ENCODE measurements around the gene PTCH2. TPM values are rescaled to one million over a fixed set of nuclear protein-coding genes. Genes with fewer than 3 reads are reported as not detected.
"Not testable (repeated sequence)": the region's sequence is repeated elsewhere in the genome, so short reads cannot be mapped to it uniquely, and the experiment has no call there.

The PTCH2 gene
- total RNA-seq, 1 donor from 2014 or later: 1.7 TPM

DNA sequence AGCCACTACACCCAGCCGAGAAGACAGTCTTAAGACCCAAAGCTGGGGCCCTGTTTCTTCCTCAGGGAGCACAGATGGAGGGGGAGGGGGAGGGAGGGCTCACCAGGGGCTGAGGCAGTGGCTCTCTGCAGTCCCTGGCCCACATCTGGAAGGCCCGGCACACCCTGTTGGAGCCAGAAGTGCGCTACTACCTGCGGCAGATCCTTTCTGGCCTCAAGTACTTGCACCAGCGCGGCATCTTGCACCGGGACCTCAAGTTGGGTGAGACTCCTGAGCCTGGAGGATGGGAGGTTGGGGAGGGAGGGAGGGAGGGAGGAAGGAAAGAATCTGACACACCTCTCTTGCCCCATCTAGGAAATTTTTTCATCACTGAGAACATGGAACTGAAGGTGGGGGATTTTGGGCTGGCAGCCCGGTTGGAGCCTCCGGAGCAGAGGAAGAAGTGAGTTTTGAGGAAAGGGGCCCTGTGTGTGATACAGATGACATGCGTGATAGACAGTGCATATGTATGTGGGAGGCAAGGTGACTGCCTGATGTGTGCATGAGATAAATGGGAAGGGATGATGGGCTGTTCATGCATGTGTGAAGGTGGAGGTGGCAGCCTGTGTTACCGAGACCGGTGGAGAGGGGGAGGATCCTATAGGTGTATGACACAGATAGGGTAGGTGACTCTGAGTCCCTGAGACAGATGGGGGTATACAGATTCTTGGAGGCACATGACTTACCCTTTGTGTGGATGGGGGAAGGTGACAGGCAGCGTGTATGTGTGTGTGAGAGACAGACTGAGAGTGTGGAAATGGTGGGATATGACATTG lies 41.4 kb downstream of the PTCH2 start:
- Mint-ChIP-seq H3K9me3 (no peaks in the 10 kb centered on the region), H3K4me1 (peaks cover 17% of the 10 kb centered on the region), H3K36me3 (peaks cover 11% of the 10 kb centered on the region), H3K27ac (peak overlapping the region; percentile 11), H3K27me3 (ENCODE audit: low read depth) (peaks cover 3% of the 10 kb centered on the region), H3K4me3 (peak overlapping the region; percentile 76)
- TF ChIP-seq, protein P1, sequence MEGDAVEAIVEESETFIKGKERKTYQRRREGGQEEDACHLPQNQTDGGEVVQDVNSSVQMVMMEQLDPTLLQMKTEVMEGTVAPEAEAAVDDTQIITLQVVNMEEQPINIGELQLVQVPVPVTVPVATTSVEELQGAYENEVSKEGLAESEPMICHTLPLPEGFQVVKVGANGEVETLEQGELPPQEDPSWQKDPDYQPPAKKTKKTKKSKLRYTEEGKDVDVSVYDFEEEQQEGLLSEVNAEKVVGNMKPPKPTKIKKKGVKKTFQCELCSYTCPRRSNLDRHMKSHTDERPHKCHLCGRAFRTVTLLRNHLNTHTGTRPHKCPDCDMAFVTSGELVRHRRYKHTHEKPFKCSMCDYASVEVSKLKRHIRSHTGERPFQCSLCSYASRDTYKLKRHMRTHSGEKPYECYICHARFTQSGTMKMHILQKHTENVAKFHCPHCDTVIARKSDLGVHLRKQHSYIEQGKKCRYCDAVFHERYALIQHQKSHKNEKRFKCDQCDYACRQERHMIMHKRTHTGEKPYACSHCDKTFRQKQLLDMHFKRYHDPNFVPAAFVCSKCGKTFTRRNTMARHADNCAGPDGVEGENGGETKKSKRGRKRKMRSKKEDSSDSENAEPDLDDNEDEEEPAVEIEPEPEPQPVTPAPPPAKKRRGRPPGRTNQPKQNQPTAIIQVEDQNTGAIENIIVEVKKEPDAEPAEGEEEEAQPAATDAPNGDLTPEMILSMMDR (IDR thresholded peaks at IDR 0.05; ENCODE audit: unreplicated experiment): no peak
- no peak for DNase-seq (ENCODE audit: low spot score in 2 of 2, unreplicated experiment in 2 of 2)

DNA sequence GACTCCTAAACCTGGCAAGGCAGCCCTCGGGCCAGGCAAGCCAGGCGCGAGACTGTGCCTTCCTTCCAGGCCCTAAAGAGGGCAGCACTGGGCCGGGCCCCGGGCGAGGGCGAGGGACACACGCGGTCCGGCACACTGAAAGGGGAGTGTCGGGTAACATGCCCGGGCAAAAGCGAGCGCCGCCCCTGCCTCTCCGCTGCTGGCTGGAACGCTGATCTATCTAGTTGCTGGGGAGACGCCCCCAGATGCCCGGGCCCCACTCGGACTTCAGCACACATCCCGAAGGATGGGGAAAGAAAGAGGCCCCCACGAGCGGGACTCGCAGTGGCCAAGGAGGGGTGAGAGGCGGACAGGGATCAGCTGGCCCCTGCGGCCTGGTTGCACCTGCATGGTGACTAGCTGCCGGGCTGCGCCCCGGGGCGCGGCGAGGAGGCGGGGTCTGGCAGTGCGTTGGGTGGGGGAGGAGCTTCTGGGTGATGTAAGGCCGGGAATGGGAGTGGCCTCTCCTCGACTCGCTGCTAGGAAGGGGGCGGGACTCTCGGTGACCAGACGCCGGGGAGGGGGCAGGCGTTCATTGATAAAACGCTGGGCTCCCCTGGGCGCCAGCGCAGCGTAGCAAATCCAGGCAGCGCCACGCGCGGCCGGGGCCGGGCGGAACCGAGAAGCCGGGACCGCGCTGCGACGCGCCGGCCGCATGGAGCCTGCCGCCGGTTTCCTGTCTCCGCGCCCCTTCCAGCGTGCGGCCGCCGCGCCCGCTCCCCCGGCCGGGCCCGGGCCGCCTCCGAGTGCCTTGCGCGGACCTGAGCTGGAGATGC lies 43.1 kb downstream of the PTCH2 start, which contains the start of gene PLK3:
PLK3 (plus strand) TSS at position 608 of the 815 bp plus-strand sequence; CDS start at position 695, 87 bp downstream.
- Mint-ChIP-seq H3K27ac (peak within 1 kb of the TSS; percentile 99), H3K9me3 (no peaks in the 10 kb centered on the region), H3K36me3 (peaks cover 8% of the 10 kb centered on the region), H3K4me3 (peak within 1 kb of the TSS; percentile 96), H3K4me1 (peaks cover 17% of the 10 kb centered on the region), H3K27me3 (ENCODE audit: low read depth) (peaks cover 3% of the 10 kb centered on the region)
- TF ChIP-seq, protein P1 (IDR thresholded peaks at IDR 0.05; ENCODE audit: unreplicated experiment): peak; percentile 76
- peak; percentile 95 to 96 for DNase-seq (ENCODE audit: low spot score in 2 of 2, unreplicated experiment in 2 of 2)

DNA sequence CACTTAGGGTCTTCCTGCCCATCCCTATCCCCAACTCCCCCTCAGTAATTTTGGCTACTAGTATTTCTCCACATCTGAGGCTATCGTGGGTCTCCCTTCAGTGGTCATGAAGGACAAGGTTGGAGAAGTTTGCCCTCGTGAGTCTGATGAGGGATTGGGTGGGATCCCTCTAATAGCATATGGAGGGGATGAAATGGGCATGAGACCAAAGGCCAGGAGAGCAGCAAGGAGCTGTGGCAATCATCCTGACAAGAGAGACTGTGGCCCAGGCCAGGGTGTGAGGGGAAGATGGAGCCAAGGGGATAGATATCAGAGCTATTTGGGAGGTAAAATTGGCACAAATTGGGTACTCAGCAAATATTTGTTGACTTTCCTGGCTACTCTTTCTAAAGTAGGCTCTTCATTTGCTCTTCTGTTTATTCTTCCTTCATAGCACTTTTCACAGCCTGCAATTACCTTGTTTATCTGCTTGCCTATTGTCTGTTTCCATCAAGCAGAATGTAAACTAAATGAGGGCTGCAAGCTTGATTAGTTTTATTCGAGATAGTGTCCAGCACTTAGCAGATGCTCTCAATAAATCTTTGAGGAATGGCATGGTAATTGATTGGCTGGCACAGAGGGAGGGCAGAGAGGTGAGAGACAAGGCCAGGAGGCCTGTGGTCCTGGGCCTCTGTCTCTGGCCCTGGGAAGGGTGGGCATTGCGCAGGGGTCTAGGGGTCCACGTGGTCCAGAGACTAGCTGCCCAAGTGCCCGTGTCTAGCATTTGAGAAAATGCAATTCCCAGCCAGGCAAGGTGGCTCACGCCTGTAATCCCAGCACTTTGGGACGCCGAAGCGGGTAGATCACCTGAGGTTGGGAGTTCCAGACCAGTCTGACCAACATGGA lies 44.3 kb downstream of the PTCH2 start:
- peaks cover 8% of the 10 kb centered on the region for H3K36me3 Mint-ChIP-seq
- H3K9me3 Mint-ChIP-seq: no peaks in the 10 kb centered on the region
- TF ChIP-seq, protein P1 (IDR thresholded peaks at IDR 0.05; ENCODE audit: unreplicated experiment): no peak
- no peak overlapping the region for H3K27ac Mint-ChIP-seq
- H3K4me1 Mint-ChIP-seq: peaks cover 17% of the 10 kb centered on the region
- H3K27me3 Mint-ChIP-seq (ENCODE audit: low read depth): peaks cover 3% of the 10 kb centered on the region
- DNase-seq (ENCODE audit: low spot score in 2 of 2, unreplicated experiment in 2 of 2): no peak
- no peak overlapping the region for H3K4me3 Mint-ChIP-seq

DNA sequence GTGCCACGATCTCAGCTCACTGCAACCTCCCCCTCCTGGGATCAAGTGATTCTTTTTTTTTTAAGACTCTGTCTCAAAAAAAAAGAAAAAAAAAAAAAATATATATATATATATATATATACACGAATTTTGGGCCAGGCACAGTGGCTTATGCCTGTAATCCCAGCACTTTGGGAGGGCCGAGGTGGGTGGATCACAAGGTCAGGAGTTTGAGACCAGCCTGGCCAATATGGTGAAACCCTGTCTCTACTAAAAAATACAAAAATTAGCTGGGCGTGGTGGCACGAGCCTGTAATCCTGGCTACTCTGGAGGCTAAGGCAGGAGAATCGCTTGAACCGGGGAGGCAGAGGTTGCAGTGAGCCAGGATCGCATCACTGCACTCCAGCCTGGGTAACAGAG lies 45.2 kb downstream of the PTCH2 start:
- not testable (repeated sequence) for H3K4me3 Mint-ChIP-seq; H3K36me3 Mint-ChIP-seq; H3K9me3 Mint-ChIP-seq; H3K27me3 Mint-ChIP-seq (ENCODE audit: low read depth); DNase-seq (ENCODE audit: low spot score in 2 of 2, unreplicated experiment in 2 of 2); H3K27ac Mint-ChIP-seq
- peaks cover 23% of the 10 kb centered on the region for H3K4me1 Mint-ChIP-seq

DNA sequence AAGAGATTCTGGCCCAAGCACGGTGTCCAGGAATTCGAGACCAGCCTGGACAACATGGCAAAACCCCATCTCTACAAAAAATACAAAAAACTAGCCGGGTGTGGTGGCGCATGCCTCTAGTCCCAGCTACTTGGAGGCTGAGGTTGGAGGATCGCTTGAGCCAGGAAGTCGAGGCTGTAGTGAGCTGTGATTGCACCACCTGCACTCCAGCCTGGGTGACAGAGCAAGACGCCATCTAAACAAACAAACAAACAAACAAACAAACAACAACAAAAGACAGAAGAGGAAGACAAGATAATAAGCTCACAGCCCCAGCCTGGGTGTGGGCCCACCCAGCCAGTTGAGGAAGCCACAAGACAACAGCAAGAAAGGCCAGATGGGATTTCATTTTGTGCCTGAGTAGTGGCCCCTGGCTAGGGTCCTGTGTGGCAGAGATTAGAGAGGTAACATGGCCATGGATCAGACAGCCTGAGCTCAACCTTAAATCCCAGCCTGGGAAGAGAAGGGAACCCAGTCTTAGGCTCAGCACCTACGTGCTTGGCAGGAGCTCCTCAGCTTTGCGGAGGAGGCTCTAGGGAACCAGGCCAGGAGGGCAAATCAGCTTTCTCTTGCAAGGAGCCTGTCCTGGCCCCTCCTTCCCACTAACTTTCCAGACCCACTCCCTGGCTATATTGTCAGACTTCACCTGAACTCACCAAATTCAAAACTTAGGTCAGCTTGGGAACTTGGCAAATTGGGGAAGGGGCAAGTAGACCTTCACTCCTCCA lies 50.1 kb downstream of the PTCH2 start:
- H3K4me3 Mint-ChIP-seq: no peak overlapping the region
- no peak for DNase-seq (ENCODE audit: low spot score in 2 of 2, unreplicated experiment in 2 of 2)
- no peaks in the 10 kb centered on the region for H3K9me3 Mint-ChIP-seq
- H3K4me1 Mint-ChIP-seq: peaks cover 10% of the 10 kb centered on the region
- H3K36me3 Mint-ChIP-seq: no peaks in the 10 kb centered on the region
- no peaks in the 10 kb centered on the region for H3K27me3 Mint-ChIP-seq (ENCODE audit: low read depth)
- TF ChIP-seq, protein P1 (IDR thresholded peaks at IDR 0.05; ENCODE audit: unreplicated experiment): no peak
- H3K27ac Mint-ChIP-seq: peak overlapping the region; percentile 37

Measured in mesothelial cell of epicardium (in vitro differentiated cells).